ENCODE measurements around the gene FCRL2.
"Not testable (repeated sequence)": the region's sequence is repeated elsewhere in the genome, so short reads cannot be mapped to it uniquely, and the experiment has no call there.

DNA sequence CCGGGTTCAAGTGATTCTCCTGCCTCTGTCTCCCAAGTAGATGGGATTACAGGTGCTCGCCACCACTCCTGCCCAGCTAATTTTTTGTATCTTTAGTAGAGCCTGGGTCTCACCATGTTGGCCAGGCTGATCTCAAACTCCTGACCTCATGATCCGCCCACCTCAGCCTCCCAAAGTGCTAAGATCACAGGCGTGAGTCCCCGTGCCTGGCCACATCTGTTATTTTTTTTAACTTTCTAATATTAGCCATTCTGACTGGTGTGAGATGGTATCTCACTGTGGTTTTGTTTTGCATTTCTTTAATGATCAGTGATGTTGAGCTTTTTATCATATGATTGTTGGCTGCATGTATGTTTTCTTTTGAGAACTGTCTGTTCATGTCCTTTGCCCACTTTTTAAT lies 40.9 kb downstream of the FCRL2 start:
- TF ChIP-seq, protein P1, sequence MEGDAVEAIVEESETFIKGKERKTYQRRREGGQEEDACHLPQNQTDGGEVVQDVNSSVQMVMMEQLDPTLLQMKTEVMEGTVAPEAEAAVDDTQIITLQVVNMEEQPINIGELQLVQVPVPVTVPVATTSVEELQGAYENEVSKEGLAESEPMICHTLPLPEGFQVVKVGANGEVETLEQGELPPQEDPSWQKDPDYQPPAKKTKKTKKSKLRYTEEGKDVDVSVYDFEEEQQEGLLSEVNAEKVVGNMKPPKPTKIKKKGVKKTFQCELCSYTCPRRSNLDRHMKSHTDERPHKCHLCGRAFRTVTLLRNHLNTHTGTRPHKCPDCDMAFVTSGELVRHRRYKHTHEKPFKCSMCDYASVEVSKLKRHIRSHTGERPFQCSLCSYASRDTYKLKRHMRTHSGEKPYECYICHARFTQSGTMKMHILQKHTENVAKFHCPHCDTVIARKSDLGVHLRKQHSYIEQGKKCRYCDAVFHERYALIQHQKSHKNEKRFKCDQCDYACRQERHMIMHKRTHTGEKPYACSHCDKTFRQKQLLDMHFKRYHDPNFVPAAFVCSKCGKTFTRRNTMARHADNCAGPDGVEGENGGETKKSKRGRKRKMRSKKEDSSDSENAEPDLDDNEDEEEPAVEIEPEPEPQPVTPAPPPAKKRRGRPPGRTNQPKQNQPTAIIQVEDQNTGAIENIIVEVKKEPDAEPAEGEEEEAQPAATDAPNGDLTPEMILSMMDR (IDR thresholded peaks at IDR 0.05), result not testable (repeated sequence)
- TF ChIP-seq POLR2A (IDR thresholded peaks at IDR 0.05), result not testable (repeated sequence)

All from tibial nerve (tissue), 3 donors.